ENCODE data around the gene PKHD1.

Gene PKHD1

GRCh38 chr6:51675922-51676275, 411.5 kb downstream of the PKHD1 start:
- no peak for DNase-seq (ENCODE audit: low read depth)
- TF ChIP-seq CTCF (IDR thresholded peaks at IDR 0.05; ENCODE audit: control insufficient read depth, insufficient read depth, low read depth, low read length, missing control alignments): no peak
- no peak overlapping the region for H3K4me3 ChIP-seq (ENCODE audit: control insufficient read depth, low read depth, low read length)

- H3K4me3 ChIP-seq (ENCODE audit: control insufficient read depth, low read depth, low read length): no peak overlapping the region
- DNase-seq (ENCODE audit: low read depth): no peak
- no peak for TF ChIP-seq CTCF (IDR thresholded peaks at IDR 0.05; ENCODE audit: control insufficient read depth, insufficient read depth, low read depth, low read length, missing control alignments)
Measured at GRCh38 chr6:51675020-51675921, 412.1 kb downstream of the PKHD1 start.

GRCh38 chr6:51663525-51663924, 423.9 kb downstream of the PKHD1 start:
- no peak for TF ChIP-seq CTCF (IDR thresholded peaks at IDR 0.05; ENCODE audit: control insufficient read depth, insufficient read depth, low read depth, low read length, missing control alignments)
- H3K4me3 ChIP-seq (ENCODE audit: control insufficient read depth, low read depth, low read length): no peak overlapping the region
- DNase-seq (ENCODE audit: low read depth): no peak

GRCh38 chr6:51660767-51661166, 426.6 kb downstream of the PKHD1 start:
- no peak overlapping the region for H3K4me3 ChIP-seq (ENCODE audit: control insufficient read depth, low read depth, low read length)

GRCh38 chr6:51657491-51657890, 429.9 kb downstream of the PKHD1 start:
- DNase-seq (ENCODE audit: low read depth): no peak

More at GRCh38 chr6:51660767-51661166, 426.6 kb downstream of the PKHD1 start:
- no peak for TF ChIP-seq CTCF (IDR thresholded peaks at IDR 0.05; ENCODE audit: control insufficient read depth, insufficient read depth, low read depth, low read length, missing control alignments)
- DNase-seq (ENCODE audit: low read depth): no peak

GRCh38 chr6:51655517-51655916, 431.9 kb downstream of the PKHD1 start:
- no peak for TF ChIP-seq CTCF (IDR thresholded peaks at IDR 0.05; ENCODE audit: control insufficient read depth, insufficient read depth, low read depth, low read length, missing control alignments)
- H3K4me3 ChIP-seq (ENCODE audit: control insufficient read depth, low read depth, low read length): no peak overlapping the region
- no peak for DNase-seq (ENCODE audit: low read depth)

More at GRCh38 chr6:51657491-51657890, 429.9 kb downstream of the PKHD1 start:
- TF ChIP-seq CTCF (IDR thresholded peaks at IDR 0.05; ENCODE audit: control insufficient read depth, insufficient read depth, low read depth, low read length, missing control alignments): no peak
- H3K4me3 ChIP-seq (ENCODE audit: control insufficient read depth, low read depth, low read length): no peak overlapping the region
